ENCODE data around the gene CAB39L. TPM values are rescaled to one million over a fixed set of nuclear protein-coding genes. Genes with fewer than 3 reads are reported as not detected.
A peak's percentile ranks its signal among the peaks of the same experiment; 100 is the strongest.

The CAB39L gene
- total RNA-seq, 1 experiment from 2014 or later, result 6.6 TPM

- Histone ChIP-seq H3K36me3 (ENCODE audit: control insufficient read depth, insufficient read depth, low read length) (no peaks in the 10 kb centered on the region), H3K4me3 (ENCODE audit: low read depth in 2 of 2, low read length in 2 of 2) (no peak overlapping the region), H3K9me3 (ENCODE audit: control insufficient read depth, insufficient read depth, low read depth, low read length) (no peaks in the 10 kb centered on the region), H3K27ac (ENCODE audit: low read length) (no peak overlapping the region), H3K27me3 (ENCODE audit: control insufficient read depth, insufficient read depth, low read length) (no peaks in the 10 kb centered on the region), H3K4me1 (ENCODE audit: control insufficient read depth, insufficient read depth, low read length) (no peaks in the 10 kb centered on the region)
- intact Hi-C loops (cut with micrococcal nuclease; ENCODE audit: unreplicated experiment) (no loop called here), in situ Hi-C loops (cut with HindIII; ENCODE audit: low pct_unique_long_range_greater_than_20kb, low sequenced_read_pairs) (no loop called here)
- ChIA-PET POLR2A (no interaction called here), CTCF (no interaction called here)
- no TSS peak for BruUV-seq (replicated peaks)
- no peak for TF ChIP-seq POLR2AphosphoS5 (IDR thresholded peaks at IDR 0.05; ENCODE audit: low read depth, low read length)
- TF ChIP-seq TCF7L2 (IDR thresholded peaks at IDR 0.05; ENCODE audit: low read depth, low read length), result no peak
- TF ChIP-seq, protein P1, sequence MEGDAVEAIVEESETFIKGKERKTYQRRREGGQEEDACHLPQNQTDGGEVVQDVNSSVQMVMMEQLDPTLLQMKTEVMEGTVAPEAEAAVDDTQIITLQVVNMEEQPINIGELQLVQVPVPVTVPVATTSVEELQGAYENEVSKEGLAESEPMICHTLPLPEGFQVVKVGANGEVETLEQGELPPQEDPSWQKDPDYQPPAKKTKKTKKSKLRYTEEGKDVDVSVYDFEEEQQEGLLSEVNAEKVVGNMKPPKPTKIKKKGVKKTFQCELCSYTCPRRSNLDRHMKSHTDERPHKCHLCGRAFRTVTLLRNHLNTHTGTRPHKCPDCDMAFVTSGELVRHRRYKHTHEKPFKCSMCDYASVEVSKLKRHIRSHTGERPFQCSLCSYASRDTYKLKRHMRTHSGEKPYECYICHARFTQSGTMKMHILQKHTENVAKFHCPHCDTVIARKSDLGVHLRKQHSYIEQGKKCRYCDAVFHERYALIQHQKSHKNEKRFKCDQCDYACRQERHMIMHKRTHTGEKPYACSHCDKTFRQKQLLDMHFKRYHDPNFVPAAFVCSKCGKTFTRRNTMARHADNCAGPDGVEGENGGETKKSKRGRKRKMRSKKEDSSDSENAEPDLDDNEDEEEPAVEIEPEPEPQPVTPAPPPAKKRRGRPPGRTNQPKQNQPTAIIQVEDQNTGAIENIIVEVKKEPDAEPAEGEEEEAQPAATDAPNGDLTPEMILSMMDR (IDR thresholded peaks at IDR 0.05), result no peak
- TF ChIP-seq, protein P2, sequence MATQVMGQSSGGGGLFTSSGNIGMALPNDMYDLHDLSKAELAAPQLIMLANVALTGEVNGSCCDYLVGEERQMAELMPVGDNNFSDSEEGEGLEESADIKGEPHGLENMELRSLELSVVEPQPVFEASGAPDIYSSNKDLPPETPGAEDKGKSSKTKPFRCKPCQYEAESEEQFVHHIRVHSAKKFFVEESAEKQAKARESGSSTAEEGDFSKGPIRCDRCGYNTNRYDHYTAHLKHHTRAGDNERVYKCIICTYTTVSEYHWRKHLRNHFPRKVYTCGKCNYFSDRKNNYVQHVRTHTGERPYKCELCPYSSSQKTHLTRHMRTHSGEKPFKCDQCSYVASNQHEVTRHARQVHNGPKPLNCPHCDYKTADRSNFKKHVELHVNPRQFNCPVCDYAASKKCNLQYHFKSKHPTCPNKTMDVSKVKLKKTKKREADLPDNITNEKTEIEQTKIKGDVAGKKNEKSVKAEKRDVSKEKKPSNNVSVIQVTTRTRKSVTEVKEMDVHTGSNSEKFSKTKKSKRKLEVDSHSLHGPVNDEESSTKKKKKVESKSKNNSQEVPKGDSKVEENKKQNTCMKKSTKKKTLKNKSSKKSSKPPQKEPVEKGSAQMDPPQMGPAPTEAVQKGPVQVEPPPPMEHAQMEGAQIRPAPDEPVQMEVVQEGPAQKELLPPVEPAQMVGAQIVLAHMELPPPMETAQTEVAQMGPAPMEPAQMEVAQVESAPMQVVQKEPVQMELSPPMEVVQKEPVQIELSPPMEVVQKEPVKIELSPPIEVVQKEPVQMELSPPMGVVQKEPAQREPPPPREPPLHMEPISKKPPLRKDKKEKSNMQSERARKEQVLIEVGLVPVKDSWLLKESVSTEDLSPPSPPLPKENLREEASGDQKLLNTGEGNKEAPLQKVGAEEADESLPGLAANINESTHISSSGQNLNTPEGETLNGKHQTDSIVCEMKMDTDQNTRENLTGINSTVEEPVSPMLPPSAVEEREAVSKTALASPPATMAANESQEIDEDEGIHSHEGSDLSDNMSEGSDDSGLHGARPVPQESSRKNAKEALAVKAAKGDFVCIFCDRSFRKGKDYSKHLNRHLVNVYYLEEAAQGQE (IDR thresholded peaks at IDR 0.05; ENCODE audit: insufficient read depth in 1 of 2, low read depth in 2 of 2, low read length in 1 of 2), result no peak
- no peak for TF ChIP-seq SIN3A (IDR thresholded peaks at IDR 0.05; ENCODE audit: borderline replicate concordance, insufficient read depth, low read depth, low read length)
- DNase-seq (ENCODE audit: low read depth, low spot score) (no peak), ATAC-seq (no peak)
Observed at GRCh38 chr13:49424011-49424560, 19.8 kb downstream of the CAB39L start.

DNA sequence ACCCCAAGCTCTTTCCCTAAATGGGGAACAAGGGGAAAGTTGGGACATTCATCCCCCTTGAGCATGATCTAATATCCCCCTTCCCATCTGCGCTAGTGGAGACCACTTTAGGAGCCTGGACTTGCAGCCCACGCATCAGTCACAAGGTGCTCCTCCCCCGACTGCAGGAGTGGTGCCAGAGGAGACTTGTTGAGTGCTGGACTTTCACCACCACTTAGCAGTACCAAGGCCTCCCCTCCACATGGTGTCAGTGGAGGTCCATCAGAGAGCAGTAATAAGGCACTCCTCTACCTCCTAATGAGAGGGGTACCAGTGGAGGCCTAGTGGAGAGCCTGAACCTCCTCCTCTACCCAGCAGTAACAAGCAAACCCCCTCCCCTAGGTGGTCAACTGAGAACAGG lies 22.5 kb downstream of the CAB39L start:
- intact Hi-C loops (cut with micrococcal nuclease; ENCODE audit: unreplicated experiment) (no loop called here), in situ Hi-C loops (cut with HindIII; ENCODE audit: low pct_unique_long_range_greater_than_20kb, low sequenced_read_pairs) (no loop called here)
- Histone ChIP-seq H3K27ac (ENCODE audit: low read length) (no peak overlapping the region), H3K9me3 (ENCODE audit: control insufficient read depth, insufficient read depth, low read depth, low read length) (no peaks in the 10 kb centered on the region), H3K36me3 (ENCODE audit: control insufficient read depth, insufficient read depth, low read length) (no peaks in the 10 kb centered on the region), H3K27me3 (ENCODE audit: control insufficient read depth, insufficient read depth, low read length) (no peaks in the 10 kb centered on the region), H3K4me3 (ENCODE audit: low read depth in 2 of 2, low read length in 2 of 2) (no peak overlapping the region), H3K4me1 (ENCODE audit: control insufficient read depth, insufficient read depth, low read length) (no peaks in the 10 kb centered on the region)
- CTCF ChIA-PET, result no interaction called here
- peak; percentile 80; the same call in 1 of the 2 replicates for ATAC-seq
- TF ChIP-seq TCF7L2 (IDR thresholded peaks at IDR 0.05; ENCODE audit: low read depth, low read length), result no peak
- TF ChIP-seq, protein P1 (IDR thresholded peaks at IDR 0.05), result peak; percentile 35
- no TSS peak for BruUV-seq (replicated peaks)
- DNase-seq (ENCODE audit: low read depth, low spot score), result no peak
- POLR2A ChIA-PET, result no interaction called here

Data from Panc1 (cell line).